Astrocyte (in vitro differentiated cells and primary cell): ENCODE measurements around the gene GALM. TPM values are rescaled to one million over a fixed set of nuclear protein-coding genes. Genes with fewer than 3 reads are reported as not detected.

Experiments used
- DNase-seq: peaks from one replicate; pipeline ENCODE4 v3.0.0-alpha.2; 2010; ENCODE audit warnings: low read depth
- FAIRE-seq: peaks from 2 replicates; lab custom pipeline; 2011; peaks lifted over from hg19 to GRCh38; lab: Jason Lieb, UNC
- H2AFZ ChIP-seq: 2 replicates; pipeline ENCODE4 v1.6.0; 2012; ENCODE audit warnings: low read depth, low read length, inconsistent platforms
- H3K27ac ChIP-seq: 2 replicates; pipeline ENCODE4 v1.5.1; 2011; ENCODE audit warnings: low read depth, low read length, inconsistent platforms
- H3K27me3 ChIP-seq: 2 replicates; pipeline ENCODE4 v1.6.0; 2011; ENCODE audit warnings: low read length, inconsistent platforms; ENCODE audit not compliant: insufficient read depth
- H3K36me3 ChIP-seq: 2 replicates; pipeline ENCODE4 v1.5.1; 2011; ENCODE audit warnings: low read length, inconsistent platforms; ENCODE audit not compliant: insufficient read depth
- H3K4me1 ChIP-seq: 2 replicates; pipeline ENCODE4 v1.5.1; 2011; ENCODE audit warnings: low read length, inconsistent platforms; ENCODE audit not compliant: insufficient read depth
- H3K4me2 ChIP-seq: 2 replicates; pipeline ENCODE4 v1.6.0; 2012; ENCODE audit warnings: low read length, inconsistent platforms
- H3K4me3 ChIP-seq: 2 replicates; pipeline ENCODE4 v1.5.1; 2011; ENCODE audit warnings: low read depth, mild to moderate bottlenecking, low read length, inconsistent platforms; ENCODE audit not compliant: insufficient read depth
- H3K79me2 ChIP-seq: 2 replicates; pipeline ENCODE4 v1.6.0; 2012; ENCODE audit warnings: mild to moderate bottlenecking, low read length, inconsistent platforms; ENCODE audit not compliant: insufficient read depth
- H3K9ac ChIP-seq: 2 replicates; pipeline ENCODE4 v1.6.0; 2012; ENCODE audit warnings: mild to moderate bottlenecking, low read length, inconsistent platforms
- H3K9me3 ChIP-seq: 2 replicates; pipeline ENCODE4 v1.5.1; 2012; ENCODE audit warnings: low read depth, mild to moderate bottlenecking, low read length, inconsistent platforms; ENCODE audit not compliant: insufficient read depth
- H4K20me1 ChIP-seq: 2 replicates; pipeline ENCODE4 v1.6.0; 2012; ENCODE audit warnings: low read length, inconsistent platforms; ENCODE audit not compliant: insufficient read depth
- H3K27ac Mint-ChIP-seq: one replicate; pipeline ENCODE4 v1.8.0; 2021; ENCODE audit warnings: mild to moderate bottlenecking, mixed read lengths; ENCODE audit not compliant: unreplicated experiment
- H3K27me3 Mint-ChIP-seq: one replicate; pipeline ENCODE4 v1.8.0; 2021; ENCODE audit warnings: low read depth, mixed read lengths; ENCODE audit not compliant: unreplicated experiment
- H3K36me3 Mint-ChIP-seq: one replicate; pipeline ENCODE4 v1.8.0; 2021; ENCODE audit warnings: low read depth, mixed read lengths; ENCODE audit not compliant: unreplicated experiment
- H3K4me1 Mint-ChIP-seq: one replicate; pipeline ENCODE4 v1.8.0; 2021; ENCODE audit warnings: low read depth, mixed read lengths; ENCODE audit not compliant: unreplicated experiment
- H3K4me3 Mint-ChIP-seq: one replicate; pipeline ENCODE4 v1.8.0; 2021; ENCODE audit warnings: mild to moderate bottlenecking, moderate library complexity, mixed read lengths; ENCODE audit not compliant: unreplicated experiment
- H3K9me3 Mint-ChIP-seq: one replicate; pipeline ENCODE4 v1.8.0; 2021; ENCODE audit warnings: mild to moderate bottlenecking, mixed read lengths; ENCODE audit not compliant: unreplicated experiment
- EZH2 ChIP-seq: IDR thresholded peaks from 2 replicates; pipeline ENCODE4 v1.6.1; 2012; ENCODE audit warnings: mild to moderate bottlenecking, low read length, inconsistent platforms; ENCODE audit not compliant: insufficient read depth
- total RNA-seq: library from RNA; stranded (reverse); gene quantifications from 2 replicates; pipeline ENCODE4 v1.2.1, GENCODE V29; 2021
- TF ChIP-seq, protein P1 (sequence below): IDR thresholded peaks from 2 replicates; pipeline ENCODE4 v1.5.1; 2011; ENCODE audit warnings: low read depth, mild to moderate bottlenecking, inconsistent platforms, low read length, moderate library complexity; ENCODE audit not compliant: insufficient read depth

GALM gene
- total RNA-seq, 1 donor from 2014 or later: 9.8 TPM

DNA sequence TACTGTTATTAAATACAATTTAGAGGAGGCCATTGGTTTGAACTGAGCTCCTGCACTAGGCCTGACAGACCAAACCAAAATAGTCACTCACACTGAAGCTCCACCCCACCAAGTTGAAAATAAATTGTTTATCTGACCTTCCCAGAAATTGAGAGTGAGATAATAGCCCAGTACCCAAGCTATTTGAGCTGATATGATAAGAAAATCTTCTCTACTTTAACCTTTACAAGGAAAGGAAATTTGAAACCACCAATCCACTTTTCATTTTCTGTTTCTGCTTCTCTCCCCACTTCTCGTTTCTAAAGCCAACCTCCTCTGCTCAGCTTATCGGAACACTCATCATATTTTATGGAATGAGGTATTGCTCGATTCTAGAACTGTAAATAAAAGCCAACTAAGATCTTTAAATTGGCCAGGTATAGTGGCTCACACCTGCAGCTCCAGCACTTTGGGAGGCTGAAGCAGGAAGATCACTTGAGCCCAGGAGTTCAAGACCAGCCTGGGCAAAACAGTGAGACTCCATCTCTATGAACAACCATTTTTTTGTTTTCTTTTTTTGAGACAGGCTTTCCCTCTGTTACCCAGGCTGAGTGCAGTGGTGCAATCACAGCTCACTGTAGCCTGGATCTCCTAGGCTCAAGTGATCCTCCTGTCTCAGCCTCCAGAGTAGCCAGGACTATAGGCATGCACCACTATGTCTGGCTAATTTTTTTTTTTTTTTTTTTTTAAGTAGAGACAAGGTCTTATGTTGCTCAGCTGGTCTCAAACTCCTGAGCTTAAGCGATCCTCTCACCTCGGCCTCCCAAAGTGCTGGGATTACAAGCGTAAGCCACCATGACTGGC lies 13.3 kb upstream of the GALM start:
- H3K36me3 Mint-ChIP-seq: peaks cover 1% of the 10 kb centered on the region
- no peaks in the 10 kb centered on the region for H3K9me3 ChIP-seq
- no peaks in the 10 kb centered on the region for H3K9me3 Mint-ChIP-seq
- H3K9ac ChIP-seq: no peak overlapping the region
- no peaks in the 10 kb centered on the region for H3K79me2 ChIP-seq
- TF ChIP-seq EZH2: no peak
- TF ChIP-seq, protein P1, sequence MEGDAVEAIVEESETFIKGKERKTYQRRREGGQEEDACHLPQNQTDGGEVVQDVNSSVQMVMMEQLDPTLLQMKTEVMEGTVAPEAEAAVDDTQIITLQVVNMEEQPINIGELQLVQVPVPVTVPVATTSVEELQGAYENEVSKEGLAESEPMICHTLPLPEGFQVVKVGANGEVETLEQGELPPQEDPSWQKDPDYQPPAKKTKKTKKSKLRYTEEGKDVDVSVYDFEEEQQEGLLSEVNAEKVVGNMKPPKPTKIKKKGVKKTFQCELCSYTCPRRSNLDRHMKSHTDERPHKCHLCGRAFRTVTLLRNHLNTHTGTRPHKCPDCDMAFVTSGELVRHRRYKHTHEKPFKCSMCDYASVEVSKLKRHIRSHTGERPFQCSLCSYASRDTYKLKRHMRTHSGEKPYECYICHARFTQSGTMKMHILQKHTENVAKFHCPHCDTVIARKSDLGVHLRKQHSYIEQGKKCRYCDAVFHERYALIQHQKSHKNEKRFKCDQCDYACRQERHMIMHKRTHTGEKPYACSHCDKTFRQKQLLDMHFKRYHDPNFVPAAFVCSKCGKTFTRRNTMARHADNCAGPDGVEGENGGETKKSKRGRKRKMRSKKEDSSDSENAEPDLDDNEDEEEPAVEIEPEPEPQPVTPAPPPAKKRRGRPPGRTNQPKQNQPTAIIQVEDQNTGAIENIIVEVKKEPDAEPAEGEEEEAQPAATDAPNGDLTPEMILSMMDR: no peak
- no peak overlapping the region for H3K27ac Mint-ChIP-seq
- H3K4me1 ChIP-seq: no peaks in the 10 kb centered on the region
- peaks cover 10% of the 10 kb centered on the region for H3K4me1 Mint-ChIP-seq
- H3K27me3 Mint-ChIP-seq: peaks cover 9% of the 10 kb centered on the region
- H3K4me3 Mint-ChIP-seq: no peak overlapping the region
- no peaks in the 10 kb centered on the region for H4K20me1 ChIP-seq
- no peak for DNase-seq
- peaks cover 4% of the 10 kb centered on the region for H3K27me3 ChIP-seq
- H3K4me3 ChIP-seq: no peak overlapping the region
- H3K4me2 ChIP-seq: no peak overlapping the region
- H2AFZ ChIP-seq: no peak overlapping the region
- H3K36me3 ChIP-seq: no peaks in the 10 kb centered on the region
- no peak overlapping the region for H3K27ac ChIP-seq
- no peak for FAIRE-seq

DNA sequence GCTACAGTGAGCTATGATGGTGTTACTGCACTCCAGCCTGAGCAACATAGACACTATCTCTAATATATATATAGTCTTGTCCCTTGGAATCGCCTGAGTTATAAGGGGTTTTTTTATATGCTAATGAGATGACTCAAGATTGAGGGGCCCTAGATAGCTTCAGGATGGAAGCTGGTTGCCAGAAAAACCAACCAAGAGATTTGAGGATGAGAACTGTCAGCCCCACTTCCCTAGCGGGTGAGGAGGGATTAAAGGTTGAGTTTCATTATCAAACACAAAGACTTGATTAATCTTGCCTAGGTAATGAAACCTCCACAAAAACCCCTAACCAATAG lies 12.6 kb upstream of the GALM start:
- H3K79me2 ChIP-seq: no peaks in the 10 kb centered on the region
- no peaks in the 10 kb centered on the region for H3K36me3 Mint-ChIP-seq
- no peak overlapping the region for H3K4me3 Mint-ChIP-seq
- no peak overlapping the region for H2AFZ ChIP-seq
- H3K9ac ChIP-seq: no peak overlapping the region
- H3K9me3 Mint-ChIP-seq: no peaks in the 10 kb centered on the region
- DNase-seq (no peak), FAIRE-seq (no peak)
- no peaks in the 10 kb centered on the region for H3K9me3 ChIP-seq
- no peak overlapping the region for H3K27ac ChIP-seq
- no peaks in the 10 kb centered on the region for H4K20me1 ChIP-seq
- H3K4me2 ChIP-seq: peak overlapping the region; percentile 19
- TF ChIP-seq EZH2: no peak
- TF ChIP-seq, protein P1: no peak
- H3K4me1 Mint-ChIP-seq: peaks cover 10% of the 10 kb centered on the region
- no peak overlapping the region for H3K27ac Mint-ChIP-seq
- H3K36me3 ChIP-seq: no peaks in the 10 kb centered on the region
- H3K4me3 ChIP-seq: no peak overlapping the region
- H3K4me1 ChIP-seq: no peaks in the 10 kb centered on the region
- peaks cover 5% of the 10 kb centered on the region for H3K27me3 Mint-ChIP-seq
- H3K27me3 ChIP-seq: peaks cover 4% of the 10 kb centered on the region
